Measurements from ENCODE around the gene MLYCD. TPM values are rescaled to one million over a fixed set of nuclear protein-coding genes. Genes with fewer than 3 reads are reported as not detected.
A peak's percentile ranks its signal among the peaks of the same experiment; 100 is the strongest.

MLYCD gene
- total RNA-seq, 6 experiments from 2014 or later, result 6.6 to 15.6 (median 11.3) TPM

- H3K27ac ChIP-seq, result no peak overlapping the region
- WGBS (ENCODE audit: insufficient coverage, low coverage, low lambda C conversion rate, missing lambda C conversion rate), result 92% methylated on average over 6 of the region's 19 CpGs
- no peaks in the 10 kb centered on the region for H3K27me3 ChIP-seq
- no peak for TF ChIP-seq POLR2A (IDR thresholded peaks at IDR 0.05)
- TF ChIP-seq CTCF (IDR thresholded peaks at IDR 0.05), result no peak
- intact Hi-C loops (cut with DNase I), result no loop called here
- DNase-seq, result no peak
- no peaks in the 10 kb centered on the region for H3K9me3 ChIP-seq
- no peak overlapping the region for H3K4me3 ChIP-seq
- H3K36me3 ChIP-seq, result no peaks in the 10 kb centered on the region
- ATAC-seq, result no peak
- peaks cover 0 to 18% (median 7%) of the 10 kb centered on the region in 4 donors for H3K4me1 ChIP-seq
Observed at GRCh38 chr16:83936581-83937165, 37.8 kb downstream of the MLYCD start.

GRCh38 chr16:83937267-83937666 is 38.4 kb downstream of the MLYCD start:
- DNase-seq (no peak), ATAC-seq (no peak)
- H3K36me3 ChIP-seq, result no peaks in the 10 kb centered on the region
- intact Hi-C loops (cut with DNase I), result no loop called here
- H3K4me3 ChIP-seq, result no peak overlapping the region
- no peaks in the 10 kb centered on the region for H3K27me3 ChIP-seq
- peaks cover 0 to 23% (median 10%) of the 10 kb centered on the region in 4 donors for H3K4me1 ChIP-seq
- TF ChIP-seq CTCF (IDR thresholded peaks at IDR 0.05), result no peak
- no peak for TF ChIP-seq POLR2A (IDR thresholded peaks at IDR 0.05)
- 100% methylated on average over 1 of the region's 2 CpGs for WGBS (ENCODE audit: insufficient coverage, low coverage, low lambda C conversion rate, missing lambda C conversion rate)
- H3K27ac ChIP-seq, result no peak overlapping the region
- no peaks in the 10 kb centered on the region for H3K9me3 ChIP-seq

- Histone ChIP-seq H3K27ac (peak overlapping the region in 1 of 3 donors; percentile 33), H3K4me1 (peaks cover 0 to 31% (median 15%) of the 10 kb centered on the region in 4 donors), H3K4me3 (no peak overlapping the region), H3K27me3 (no peaks in the 10 kb centered on the region), H3K36me3 (no peaks in the 10 kb centered on the region), H3K9me3 (no peaks in the 10 kb centered on the region)
- peak in 2 of 3 donors; percentile 73 to 76 for DNase-seq
- TF ChIP-seq POLR2A (IDR thresholded peaks at IDR 0.05), result no peak
- TF ChIP-seq CTCF (IDR thresholded peaks at IDR 0.05), result no peak
- WGBS (ENCODE audit: insufficient coverage, low coverage, low lambda C conversion rate, missing lambda C conversion rate), result 43% methylated on average over 18 of the region's 18 CpGs
- peak; percentile 36 to 61 (median 51) for ATAC-seq
- intact Hi-C loops (cut with DNase I), result no loop called here
Observed at GRCh38 chr16:83937922-83938885, 39.3 kb downstream of the MLYCD start.

- H3K4me3 ChIP-seq, result no peak overlapping the region
- H3K27ac ChIP-seq, result peak overlapping the region in 2 of 3 donors; percentile 1 to 26
- peaks cover 0 to 43% (median 21%) of the 10 kb centered on the region in 4 donors for H3K4me1 ChIP-seq
- no peaks in the 10 kb centered on the region for H3K9me3 ChIP-seq
- H3K36me3 ChIP-seq, result no peaks in the 10 kb centered on the region
- intact Hi-C loops (cut with DNase I), result no loop called here
- ATAC-seq (peak in 1 of 4 donors; percentile 4), DNase-seq (peak in 1 of 3 donors; percentile 59)
- H3K27me3 ChIP-seq, result no peaks in the 10 kb centered on the region
- TF ChIP-seq POLR2A (IDR thresholded peaks at IDR 0.05) (no peak), CTCF (IDR thresholded peaks at IDR 0.05) (no peak)
- 31% methylated on average over 9 of the region's 12 CpGs for WGBS (ENCODE audit: insufficient coverage, low coverage, low lambda C conversion rate, missing lambda C conversion rate)
Observed at GRCh38 chr16:83939266-83939855, 40.4 kb downstream of the MLYCD start.

Measured in right lobe of liver (tissue), 6 donors.